HepG2 (cell line): Measurements from ENCODE around the gene LST1.

Source experiments
- EP300 ChIP-seq, 3 experiments: sonication (generic) in 1 of 3; formaldehyde crosslinking in 1 of 3; IDR thresholded peaks; 2 replicates each; pipeline versions ENCODE4 v1.5.1 to v1.6.1; 2011 to 2020; ENCODE audit warnings: low read depth in 2 of 3, low read length in 2 of 3, borderline replicate concordance in 1 of 3, improper control_type of control experiment in 1 of 3, mild to moderate bottlenecking in 1 of 3, missing genetic modification reagents in 1 of 3, moderate library complexity in 1 of 3
- FOXM1 ChIP-seq: sonication (generic); formaldehyde crosslinking; IDR thresholded peaks from 2 replicates; pipeline ENCODE4 v1.5.0; 2020; ENCODE audit warnings: missing genetic modification reagents
- SALL2 ChIP-seq: sonication (generic); formaldehyde crosslinking; IDR thresholded peaks from 2 replicates; pipeline ENCODE4 v1.8.1; 2023; ENCODE audit warnings: mild to moderate bottlenecking, missing genetic modification reagents, inconsistent platforms
- SRF ChIP-seq: IDR thresholded peaks from 2 replicates; pipeline ENCODE4 v1.6.1; 2011; ENCODE audit warnings: mild to moderate bottlenecking, low read depth, low read length, moderate library complexity
- TP53 ChIP-seq: sonication (generic); formaldehyde crosslinking; conservative IDR thresholded peaks from 2 replicates; pipeline ENCODE4 v1.4.0; 2020; ENCODE audit warnings: missing genetic modification reagents
- ZNF562 ChIP-seq: sonication (generic); formaldehyde crosslinking; IDR thresholded peaks from 2 replicates; pipeline ENCODE4 v1.8.0; 2022; ENCODE audit warnings: missing genetic modification reagents, borderline replicate concordance
- TF ChIP-seq, protein P1 (sequence below): sonication (generic); formaldehyde crosslinking; IDR thresholded peaks from 2 replicates; pipeline ENCODE4 v1.4.0; 2020; ENCODE audit warnings: missing genetic modification reagents, borderline replicate concordance
- TF ChIP-seq, protein P2 (sequence below): sonication (generic); formaldehyde crosslinking; IDR thresholded peaks from 2 replicates; pipeline ENCODE4 v1.4.0; 2020; ENCODE audit warnings: mild to moderate bottlenecking, missing genetic modification reagents
- TF ChIP-seq, protein P3 (sequence below): sonication (generic); formaldehyde crosslinking; IDR thresholded peaks from 2 replicates; pipeline ENCODE4 v1.5.0; 2020; ENCODE audit warnings: mild to moderate bottlenecking, missing genetic modification reagents, moderate library complexity
- TF ChIP-seq, protein P4 (sequence below): sonication (generic); formaldehyde crosslinking; IDR thresholded peaks from 2 replicates; pipeline ENCODE4 v1.4.0; 2020; ENCODE audit warnings: mild to moderate bottlenecking, missing genetic modification reagents

DNA sequence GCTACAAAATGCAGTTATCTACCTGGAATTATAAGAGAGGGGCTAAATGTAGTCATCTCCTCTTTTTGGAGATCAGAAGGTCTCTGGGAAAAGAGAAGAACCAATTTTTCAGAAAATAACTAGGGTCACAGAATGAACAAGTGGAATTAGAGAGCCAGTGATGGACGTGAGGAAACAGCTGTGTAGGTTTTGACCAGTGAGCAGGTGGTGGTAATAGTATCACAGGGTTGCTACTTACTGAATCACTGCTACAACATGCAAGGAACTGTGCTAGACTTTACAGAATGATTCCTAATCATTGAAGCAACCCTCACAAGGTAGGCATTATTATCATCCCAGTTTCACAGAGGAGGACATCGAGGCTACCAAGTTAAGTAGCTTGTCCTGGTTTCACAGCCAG lies 41.4 kb upstream of the LST1 start:
- TF ChIP-seq, protein P1, sequence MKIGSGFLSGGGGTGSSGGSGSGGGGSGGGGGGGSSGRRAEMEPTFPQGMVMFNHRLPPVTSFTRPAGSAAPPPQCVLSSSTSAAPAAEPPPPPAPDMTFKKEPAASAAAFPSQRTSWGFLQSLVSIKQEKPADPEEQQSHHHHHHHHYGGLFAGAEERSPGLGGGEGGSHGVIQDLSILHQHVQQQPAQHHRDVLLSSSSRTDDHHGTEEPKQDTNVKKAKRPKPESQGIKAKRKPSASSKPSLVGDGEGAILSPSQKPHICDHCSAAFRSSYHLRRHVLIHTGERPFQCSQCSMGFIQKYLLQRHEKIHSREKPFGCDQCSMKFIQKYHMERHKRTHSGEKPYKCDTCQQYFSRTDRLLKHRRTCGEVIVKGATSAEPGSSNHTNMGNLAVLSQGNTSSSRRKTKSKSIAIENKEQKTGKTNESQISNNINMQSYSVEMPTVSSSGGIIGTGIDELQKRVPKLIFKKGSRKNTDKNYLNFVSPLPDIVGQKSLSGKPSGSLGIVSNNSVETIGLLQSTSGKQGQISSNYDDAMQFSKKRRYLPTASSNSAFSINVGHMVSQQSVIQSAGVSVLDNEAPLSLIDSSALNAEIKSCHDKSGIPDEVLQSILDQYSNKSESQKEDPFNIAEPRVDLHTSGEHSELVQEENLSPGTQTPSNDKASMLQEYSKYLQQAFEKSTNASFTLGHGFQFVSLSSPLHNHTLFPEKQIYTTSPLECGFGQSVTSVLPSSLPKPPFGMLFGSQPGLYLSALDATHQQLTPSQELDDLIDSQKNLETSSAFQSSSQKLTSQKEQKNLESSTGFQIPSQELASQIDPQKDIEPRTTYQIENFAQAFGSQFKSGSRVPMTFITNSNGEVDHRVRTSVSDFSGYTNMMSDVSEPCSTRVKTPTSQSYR (CRISPR knock-in tag), result no peak
- TF ChIP-seq EP300 (IDR thresholded peaks at IDR 0.05; ENCODE audit: low read depth in 2 of 2, low read length in 2 of 2) (no peak), EP300 (CRISPR knock-in tag; IDR thresholded peaks at IDR 0.05; ENCODE audit: borderline replicate concordance) (no peak), TP53 (CRISPR knock-in tag) (no peak), ZNF562 (no peak), SRF (no peak), FOXM1 (CRISPR knock-in tag) (no peak), SALL2 (CRISPR knock-in tag) (no peak)
- TF ChIP-seq, protein P2, sequence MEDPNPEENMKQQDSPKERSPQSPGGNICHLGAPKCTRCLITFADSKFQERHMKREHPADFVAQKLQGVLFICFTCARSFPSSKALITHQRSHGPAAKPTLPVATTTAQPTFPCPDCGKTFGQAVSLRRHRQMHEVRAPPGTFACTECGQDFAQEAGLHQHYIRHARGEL, result no peak
- TF ChIP-seq, protein P3, sequence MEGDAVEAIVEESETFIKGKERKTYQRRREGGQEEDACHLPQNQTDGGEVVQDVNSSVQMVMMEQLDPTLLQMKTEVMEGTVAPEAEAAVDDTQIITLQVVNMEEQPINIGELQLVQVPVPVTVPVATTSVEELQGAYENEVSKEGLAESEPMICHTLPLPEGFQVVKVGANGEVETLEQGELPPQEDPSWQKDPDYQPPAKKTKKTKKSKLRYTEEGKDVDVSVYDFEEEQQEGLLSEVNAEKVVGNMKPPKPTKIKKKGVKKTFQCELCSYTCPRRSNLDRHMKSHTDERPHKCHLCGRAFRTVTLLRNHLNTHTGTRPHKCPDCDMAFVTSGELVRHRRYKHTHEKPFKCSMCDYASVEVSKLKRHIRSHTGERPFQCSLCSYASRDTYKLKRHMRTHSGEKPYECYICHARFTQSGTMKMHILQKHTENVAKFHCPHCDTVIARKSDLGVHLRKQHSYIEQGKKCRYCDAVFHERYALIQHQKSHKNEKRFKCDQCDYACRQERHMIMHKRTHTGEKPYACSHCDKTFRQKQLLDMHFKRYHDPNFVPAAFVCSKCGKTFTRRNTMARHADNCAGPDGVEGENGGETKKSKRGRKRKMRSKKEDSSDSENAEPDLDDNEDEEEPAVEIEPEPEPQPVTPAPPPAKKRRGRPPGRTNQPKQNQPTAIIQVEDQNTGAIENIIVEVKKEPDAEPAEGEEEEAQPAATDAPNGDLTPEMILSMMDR (CRISPR knock-in tag), result no peak
- TF ChIP-seq, protein P4, sequence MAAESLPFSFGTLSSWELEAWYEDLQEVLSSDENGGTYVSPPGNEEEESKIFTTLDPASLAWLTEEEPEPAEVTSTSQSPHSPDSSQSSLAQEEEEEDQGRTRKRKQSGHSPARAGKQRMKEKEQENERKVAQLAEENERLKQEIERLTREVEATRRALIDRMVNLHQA (CRISPR knock-in tag), result no peak
